AG10803 (cell line): Measurements from ENCODE around the gene MAOA.

Source experiments
- DNase-seq: peaks from one replicate; pipeline ENCODE4 v3.0.0; 2010; ENCODE audit warnings: low read depth
- H3K4me3 ChIP-seq: 2 replicates; pipeline ENCODE4 v1.5.1; 2011; ENCODE audit warnings: mild to moderate bottlenecking, low read length, control low read depth
- CTCF ChIP-seq: conservative IDR thresholded peaks from 2 replicates; pipeline ENCODE4 v1.5.1; 2011; ENCODE audit warnings: mild to moderate bottlenecking, low read length, control low read depth, inconsistent platforms

Gene MAOA

GRCh38 chrX:43699475-43699874 is 43.4 kb downstream of the MAOA start:
- no peak overlapping the region for H3K4me3 ChIP-seq
- DNase-seq = no peak
- no peak for TF ChIP-seq CTCF

DNA sequence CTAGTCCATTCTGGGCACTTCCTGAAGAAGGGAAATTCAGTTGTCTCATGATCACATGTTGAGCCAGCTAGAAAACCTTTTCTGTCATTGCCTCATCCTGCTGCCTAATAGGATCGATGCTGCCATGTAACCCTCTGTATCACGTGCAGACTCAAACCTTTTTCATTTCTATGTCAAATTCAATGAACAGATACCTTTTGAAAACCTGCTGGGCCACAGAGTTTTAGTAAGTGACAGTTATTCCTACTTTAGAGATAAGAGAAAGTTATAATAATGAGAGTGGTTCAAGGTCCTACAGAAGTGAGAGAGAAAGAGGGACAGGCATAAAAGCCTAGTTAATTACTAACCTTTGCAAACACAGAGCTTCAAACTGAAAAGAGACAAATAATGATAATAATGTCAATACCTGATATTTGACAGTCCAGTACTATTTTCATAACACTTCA is 46.0 kb downstream of the MAOA start:
- DNase-seq = no peak
- TF ChIP-seq CTCF = no peak
- no peak overlapping the region for H3K4me3 ChIP-seq

- DNase-seq = no peak
- no peak for TF ChIP-seq CTCF
- no peak overlapping the region for H3K4me3 ChIP-seq
Measured at GRCh38 chrX:43702660-43703059, 46.6 kb downstream of the MAOA start.

DNA sequence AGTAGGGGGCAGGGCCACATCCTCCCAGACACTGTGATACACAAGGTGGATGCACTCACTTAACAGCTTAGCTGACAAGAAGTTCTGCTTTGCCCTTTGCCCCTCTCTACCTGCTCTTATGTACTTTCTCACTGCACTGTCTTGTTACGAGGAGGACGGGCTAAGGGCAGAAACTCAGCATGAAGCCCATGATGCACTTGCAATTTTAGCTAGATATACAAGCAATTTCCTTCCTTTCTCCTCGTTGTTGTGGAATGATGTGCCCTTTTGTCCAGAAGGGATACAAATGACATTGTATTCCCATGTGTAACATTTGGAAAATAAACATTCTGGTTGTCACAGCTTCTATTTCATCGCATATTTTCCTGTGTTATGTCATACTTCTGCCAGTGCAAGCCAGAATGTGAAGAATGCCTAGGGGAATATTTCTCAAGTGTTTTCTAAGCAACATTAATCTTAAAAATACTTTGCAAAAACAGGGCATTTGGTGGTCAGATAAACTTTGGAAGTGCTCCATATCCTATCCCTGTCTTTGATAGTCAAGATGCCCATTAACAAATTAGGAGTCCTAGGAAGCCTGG is 47.2 kb downstream of the MAOA start:
- DNase-seq = peak; percentile 37
- H3K4me3 ChIP-seq = no peak overlapping the region
- TF ChIP-seq CTCF = no peak

DNA sequence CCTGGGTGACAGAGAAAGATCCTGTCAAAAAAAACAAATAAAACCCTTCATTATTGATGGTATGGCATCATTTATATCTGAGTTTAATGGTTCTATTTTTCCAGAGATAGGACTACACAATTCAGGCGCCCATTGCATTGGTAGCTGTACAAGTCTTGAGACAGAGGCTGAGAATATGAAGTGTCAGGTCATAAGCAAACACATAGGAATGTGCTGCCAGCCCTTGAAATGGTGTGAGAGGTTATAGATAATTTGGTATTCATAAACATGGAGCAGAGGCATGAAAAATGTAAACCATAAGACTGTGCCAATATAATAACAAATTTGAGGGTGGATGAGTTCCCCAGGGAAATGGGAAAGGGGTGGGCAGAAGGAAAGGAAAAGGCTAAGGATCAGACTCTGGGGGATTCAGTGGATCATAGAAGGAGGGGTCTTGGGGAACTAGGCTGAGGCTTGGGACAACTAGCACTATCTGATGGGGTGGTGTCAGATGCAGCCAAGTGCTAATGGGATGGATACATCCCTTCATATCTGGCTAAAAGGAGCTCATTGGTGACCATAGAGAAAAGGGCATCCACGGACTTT is 50.8 kb downstream of the MAOA start:
- H3K4me3 ChIP-seq = no peak overlapping the region
- peak; percentile 3 for DNase-seq
- TF ChIP-seq CTCF = no peak

- H3K4me3 ChIP-seq = no peak overlapping the region
- no peak for TF ChIP-seq CTCF
- DNase-seq = no peak
Measured at GRCh38 chrX:43707812-43708548, 51.9 kb downstream of the MAOA start.

GRCh38 chrX:43716144-43716543 is 60.0 kb downstream of the MAOA start:
- no peak for DNase-seq
- no peak for TF ChIP-seq CTCF
- no peak overlapping the region for H3K4me3 ChIP-seq
